ENCODE measurements around the gene C12orf42.

DNA sequence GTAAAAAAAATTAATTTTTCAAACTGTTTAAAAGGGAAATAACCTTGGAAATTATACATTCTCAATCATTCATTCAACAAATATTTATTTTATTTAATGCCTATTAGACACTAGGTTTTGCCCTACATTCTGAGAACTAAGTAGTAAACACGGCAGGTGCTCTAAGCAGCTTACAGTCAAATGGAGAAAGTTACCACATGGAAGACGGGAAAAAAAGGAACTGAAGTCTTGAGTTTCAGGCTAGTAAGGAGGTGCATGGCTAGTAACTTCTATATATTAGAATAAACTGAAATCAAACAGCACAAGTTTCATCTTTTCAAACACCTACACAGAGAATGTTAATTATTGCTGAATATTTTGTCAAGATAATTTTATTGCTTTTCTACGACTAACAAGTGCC is 52.9 kb downstream of the C12orf42 start:
- TF ChIP-seq POLR2A (IDR thresholded peaks at IDR 0.05; ENCODE audit: low read depth, low read length) (no peak), SMC3 (IDR thresholded peaks at IDR 0.05; ENCODE audit: low read depth, low read length) (no peak), USF2 (IDR thresholded peaks at IDR 0.05; ENCODE audit: low read depth, low read length) (no peak), CEBPB (IDR thresholded peaks at IDR 0.05; ENCODE audit: low read depth, low read length) (no peak), MAFK (IDR thresholded peaks at IDR 0.05; ENCODE audit: low read depth, low read length) (no peak), BHLHE40 (IDR thresholded peaks at IDR 0.05; ENCODE audit: low read depth, low read length) (no peak)
- TF ChIP-seq, protein P1, sequence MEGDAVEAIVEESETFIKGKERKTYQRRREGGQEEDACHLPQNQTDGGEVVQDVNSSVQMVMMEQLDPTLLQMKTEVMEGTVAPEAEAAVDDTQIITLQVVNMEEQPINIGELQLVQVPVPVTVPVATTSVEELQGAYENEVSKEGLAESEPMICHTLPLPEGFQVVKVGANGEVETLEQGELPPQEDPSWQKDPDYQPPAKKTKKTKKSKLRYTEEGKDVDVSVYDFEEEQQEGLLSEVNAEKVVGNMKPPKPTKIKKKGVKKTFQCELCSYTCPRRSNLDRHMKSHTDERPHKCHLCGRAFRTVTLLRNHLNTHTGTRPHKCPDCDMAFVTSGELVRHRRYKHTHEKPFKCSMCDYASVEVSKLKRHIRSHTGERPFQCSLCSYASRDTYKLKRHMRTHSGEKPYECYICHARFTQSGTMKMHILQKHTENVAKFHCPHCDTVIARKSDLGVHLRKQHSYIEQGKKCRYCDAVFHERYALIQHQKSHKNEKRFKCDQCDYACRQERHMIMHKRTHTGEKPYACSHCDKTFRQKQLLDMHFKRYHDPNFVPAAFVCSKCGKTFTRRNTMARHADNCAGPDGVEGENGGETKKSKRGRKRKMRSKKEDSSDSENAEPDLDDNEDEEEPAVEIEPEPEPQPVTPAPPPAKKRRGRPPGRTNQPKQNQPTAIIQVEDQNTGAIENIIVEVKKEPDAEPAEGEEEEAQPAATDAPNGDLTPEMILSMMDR (conservative IDR thresholded peaks at IDR 0.05; ENCODE audit: low read depth, low read length) = no peak

Data from IMR-90 (cell line).